HG03025 (cell line): Measurements from ENCODE around the gene ENTPD1.
"Not testable (repeated sequence)": the region's sequence is repeated elsewhere in the genome, so short reads cannot be mapped to it uniquely, and the experiment has no call there.

Experiments
- ATAC-seq: cut with Tn5 transposase; IDR thresholded peaks from one replicate; pipeline ENCODE4 v1.9.1; 2021; ENCODE audit warnings: mild to moderate bottlenecking, moderate library complexity; ENCODE audit not compliant: unreplicated experiment, low FRiP score

The ENTPD1 gene

DNA sequence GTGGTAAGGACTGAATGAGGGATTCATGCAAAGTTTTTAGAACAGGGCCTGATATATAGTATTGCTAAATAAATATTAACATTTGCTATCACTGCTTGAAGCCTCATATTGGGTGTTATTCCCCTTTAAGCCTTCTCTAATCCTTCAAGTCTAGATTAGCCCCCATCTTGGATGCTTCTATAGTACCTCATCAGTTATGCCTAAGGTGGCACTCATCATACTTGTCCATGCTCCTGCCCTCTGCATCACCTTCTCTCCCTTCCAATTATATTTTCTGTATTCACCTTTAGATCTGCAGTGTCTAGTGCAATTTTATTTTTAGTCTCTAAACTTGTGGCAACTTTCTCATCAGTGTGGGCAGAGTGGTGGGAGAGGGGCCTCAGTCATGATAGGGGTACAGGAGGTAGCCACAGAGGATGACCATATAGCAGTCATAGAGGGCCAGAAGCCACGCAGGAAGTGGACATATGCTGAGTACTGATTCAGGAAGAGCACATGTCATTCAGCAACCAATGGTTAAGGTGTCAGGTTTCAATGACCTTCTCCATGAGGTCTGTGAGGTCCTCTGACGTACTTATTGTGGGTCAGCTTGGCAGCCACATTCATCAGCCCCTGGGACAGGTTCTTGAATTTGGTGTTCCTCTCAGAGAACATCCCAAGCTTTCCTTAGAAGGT is 2.5 kb downstream of the ENTPD1 start:
- no peak for ATAC-seq

DNA sequence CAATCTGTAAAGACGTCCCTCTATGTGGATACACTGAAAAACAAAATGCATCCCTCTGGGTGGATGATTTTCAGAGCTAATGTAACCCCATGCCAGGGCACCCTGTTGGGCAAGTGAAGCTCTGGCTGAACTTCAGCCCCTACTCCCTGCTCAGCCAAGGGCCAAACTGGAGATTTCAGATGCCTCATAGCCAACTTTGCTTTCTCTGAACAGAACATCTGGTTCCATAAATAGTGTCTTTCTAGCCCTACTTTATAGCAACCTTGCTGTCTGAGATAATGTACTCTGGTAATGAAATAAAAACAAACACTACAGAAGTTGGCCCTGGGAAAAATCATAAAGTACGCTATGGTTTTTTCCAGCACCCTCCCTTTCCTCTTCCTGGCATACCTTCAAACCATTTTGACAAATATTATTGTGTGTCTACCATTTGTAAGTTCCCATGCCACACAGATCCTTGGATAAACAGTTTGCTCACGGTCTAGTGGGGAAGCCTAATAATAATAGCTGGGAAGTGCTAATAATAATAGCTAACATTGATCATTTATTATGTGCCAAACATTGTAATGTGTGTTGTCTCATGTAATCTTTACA is 3.4 kb downstream of the ENTPD1 start:
- no peak for ATAC-seq

GRCh38 chr10:95761939-95762492 is 6.1 kb downstream of the ENTPD1 start:
- no peak for ATAC-seq

- peak; percentile 71 for ATAC-seq
Observed at GRCh38 chr10:95767884-95768556, 12.1 kb downstream of the ENTPD1 start.

DNA sequence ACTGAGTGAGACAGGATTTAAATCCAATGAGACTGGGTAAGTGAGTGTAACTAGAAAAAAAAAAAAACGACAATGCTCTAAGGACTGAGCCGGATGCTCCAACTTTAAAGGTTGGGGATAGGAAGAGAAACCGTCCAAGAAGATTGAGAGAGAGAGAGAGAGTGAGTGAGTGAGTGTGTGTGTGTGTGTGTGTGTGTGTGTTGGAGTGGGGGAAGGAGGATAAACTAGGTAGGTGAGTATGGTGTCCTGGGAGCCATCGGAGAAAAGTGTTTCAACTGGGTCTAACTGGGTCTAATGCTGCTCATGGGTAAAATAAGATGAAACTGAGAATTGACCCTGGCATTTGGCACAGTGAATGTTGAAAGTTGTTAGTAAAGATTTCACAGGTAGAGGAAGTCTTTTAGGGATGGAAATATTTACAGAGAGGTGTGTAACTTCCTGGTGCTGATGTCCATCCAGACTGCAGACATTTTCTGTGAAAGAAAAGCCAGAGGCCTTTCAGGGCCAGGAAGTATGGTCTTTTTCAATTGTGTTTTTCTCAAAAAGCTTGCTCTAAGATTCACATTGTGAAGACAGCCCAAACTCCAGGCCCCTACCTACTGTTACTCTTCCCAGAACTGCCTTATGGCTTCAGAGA is 14.2 kb downstream of the ENTPD1 start:
- no peak for ATAC-seq

DNA sequence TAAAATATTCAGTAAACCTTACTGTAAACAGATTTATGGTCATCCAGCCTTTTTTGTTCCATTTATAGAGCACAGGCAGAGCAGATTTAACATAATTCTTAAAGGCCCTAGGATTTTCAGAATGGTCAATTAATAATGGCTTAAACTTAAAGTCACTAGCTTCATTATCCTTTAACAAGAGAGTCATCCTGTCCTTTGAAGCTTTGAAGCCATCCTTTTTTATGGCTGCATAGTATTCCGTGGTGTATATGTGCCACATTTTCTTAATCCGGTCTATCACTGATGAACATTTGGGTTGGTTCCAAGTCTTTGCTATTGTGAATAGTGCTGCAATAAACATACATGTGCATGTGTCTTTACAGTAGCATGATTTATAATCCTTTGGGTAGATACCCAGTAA is 17.5 kb downstream of the ENTPD1 start:
- ATAC-seq = not testable (repeated sequence)

GRCh38 chr10:95777638-95778037 is 21.7 kb downstream of the ENTPD1 start:
- not testable (repeated sequence) for ATAC-seq

- no peak for ATAC-seq
Observed at GRCh38 chr10:95782318-95782717, 26.4 kb downstream of the ENTPD1 start.

- peak; percentile 43 for ATAC-seq
Observed at GRCh38 chr10:95783741-95784140, 27.8 kb downstream of the ENTPD1 start.

DNA sequence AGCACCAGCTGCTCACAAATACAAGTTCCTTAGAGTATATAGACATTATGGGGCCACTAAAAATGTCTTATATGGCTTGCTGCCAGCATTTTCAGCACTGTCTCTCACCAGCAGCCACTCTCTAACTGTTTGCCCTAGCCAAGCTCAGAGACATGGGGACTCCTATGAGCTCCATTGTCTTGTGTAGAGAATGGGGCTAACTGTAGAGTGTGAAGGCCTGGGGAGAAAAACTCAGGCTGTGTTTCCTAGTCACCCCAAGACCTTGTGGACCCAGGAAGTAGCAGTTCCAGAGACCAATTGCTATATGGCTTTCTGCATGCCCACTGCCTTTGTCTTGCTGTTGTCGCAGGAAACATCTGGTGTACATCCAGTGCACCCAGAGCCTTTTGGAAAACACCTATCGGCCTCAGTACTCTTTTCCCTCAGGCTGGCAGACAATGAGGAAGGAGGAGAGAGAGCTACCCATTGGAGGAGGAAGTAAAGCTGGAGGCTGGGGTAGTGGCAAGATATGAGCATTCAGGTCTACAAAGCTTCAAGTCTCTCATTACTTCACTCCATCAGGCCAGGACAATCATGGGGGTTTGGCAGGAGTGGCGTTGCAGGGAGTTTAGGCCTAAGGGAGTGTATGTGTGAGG is 28.4 kb downstream of the ENTPD1 start:
- ATAC-seq = no peak

DNA sequence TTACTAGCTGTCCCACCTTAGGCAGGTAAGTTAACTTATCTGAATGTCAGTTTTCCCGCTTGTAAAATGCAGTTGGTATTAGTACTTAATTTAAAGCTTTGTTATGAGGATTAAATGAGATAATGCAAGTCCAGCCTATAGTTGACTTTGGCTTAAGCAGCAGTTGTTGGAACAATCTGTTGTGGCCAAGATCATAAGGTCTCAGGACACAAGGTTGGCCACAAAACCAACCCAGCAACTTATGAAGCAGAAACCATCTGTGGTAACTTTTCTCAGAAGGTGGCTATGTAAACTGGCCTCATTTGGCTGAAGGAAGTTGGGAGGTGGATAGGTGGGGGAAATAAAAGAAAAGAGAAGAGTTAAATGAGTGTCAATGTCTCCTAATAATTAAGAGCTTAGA is 29.4 kb downstream of the ENTPD1 start:
- ATAC-seq = peak; percentile 36

- ATAC-seq = no peak
Observed at GRCh38 chr10:95785942-95786669, 30.1 kb downstream of the ENTPD1 start.

- ATAC-seq = no peak
Observed at GRCh38 chr10:95787447-95787846, 31.5 kb downstream of the ENTPD1 start.

DNA sequence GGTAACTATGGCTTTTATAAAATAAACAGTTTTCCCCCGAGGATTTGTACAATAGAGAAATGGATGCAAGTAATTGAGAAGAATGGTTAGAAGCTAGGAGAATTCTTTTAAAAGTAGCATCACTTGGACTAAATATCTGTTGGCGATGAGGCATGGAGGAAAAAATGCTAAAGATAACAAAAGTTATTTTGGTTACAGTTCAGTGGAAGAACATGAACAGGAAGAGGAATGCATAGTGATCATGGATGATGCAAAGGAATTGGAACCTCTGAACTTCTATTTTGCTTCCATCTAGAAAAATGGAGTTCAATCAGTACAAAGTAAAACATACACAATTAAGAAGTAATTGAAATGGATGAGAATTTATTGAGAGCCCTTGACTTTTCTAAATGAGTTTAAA is 32.9 kb downstream of the ENTPD1 start:
- ATAC-seq = no peak

DNA sequence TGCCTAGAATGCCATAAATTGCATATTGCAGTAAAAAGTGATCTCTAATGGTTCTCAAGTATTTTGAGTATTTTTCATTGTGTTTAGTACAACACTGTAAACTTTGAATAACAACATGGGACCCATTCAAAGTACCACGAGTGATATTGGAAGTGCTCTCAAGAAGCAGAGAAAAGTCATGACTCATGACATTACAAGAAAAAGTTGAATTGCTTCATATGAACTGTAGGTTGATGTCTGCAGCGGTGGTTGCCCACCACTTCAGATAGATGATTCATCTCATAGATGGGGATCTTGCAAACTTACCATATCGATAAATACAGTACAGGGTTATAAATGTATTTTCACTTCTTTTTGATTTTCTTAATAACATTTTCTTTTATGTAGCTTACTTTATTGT is 33.9 kb downstream of the ENTPD1 start:
- no peak for ATAC-seq

DNA sequence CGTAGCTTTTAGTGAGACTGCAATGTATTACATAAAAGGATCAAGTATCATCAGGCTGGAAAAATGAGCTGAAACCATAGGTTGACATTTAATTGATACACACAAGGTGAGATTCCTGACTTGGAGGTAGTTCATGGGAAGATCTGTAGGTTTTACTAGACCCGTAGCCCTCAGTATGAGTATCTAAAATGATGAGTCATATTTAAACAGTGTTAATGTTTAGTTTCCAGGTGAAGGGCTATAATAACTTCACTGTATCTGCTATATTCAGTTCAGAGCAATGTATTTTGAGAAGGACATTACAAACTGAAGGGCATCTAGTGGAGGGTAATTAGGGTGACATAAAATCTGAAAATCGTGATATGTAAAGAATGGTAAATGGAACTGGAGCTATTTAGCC is 35.0 kb downstream of the ENTPD1 start:
- no peak for ATAC-seq

- no peak for ATAC-seq
Observed at GRCh38 chr10:95791425-95791979, 35.5 kb downstream of the ENTPD1 start.

GRCh38 chr10:95792211-95792780 is 36.3 kb downstream of the ENTPD1 start:
- ATAC-seq = no peak

DNA sequence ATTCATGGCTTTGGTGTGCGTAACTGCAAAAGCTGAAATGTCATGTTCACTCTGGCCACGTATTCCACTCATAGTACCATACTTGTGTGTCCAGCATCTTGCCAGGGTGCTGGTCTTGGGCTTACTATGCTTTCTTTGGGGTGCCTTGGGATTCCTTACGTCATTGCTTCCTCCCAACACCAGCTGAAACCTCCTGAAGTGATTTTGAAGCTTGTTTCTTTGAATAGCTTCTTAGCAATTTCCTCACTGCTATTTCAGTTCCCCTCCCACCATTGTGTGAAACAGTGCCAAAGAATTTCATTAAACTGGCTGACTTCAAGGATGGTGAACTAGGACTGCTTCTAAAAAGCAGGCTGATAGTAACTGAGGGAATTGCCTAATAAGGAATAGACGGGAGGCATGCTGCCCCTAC is 36.9 kb downstream of the ENTPD1 start:
- no peak for ATAC-seq
